ENCODE data around the gene ZDHHC19.

DNA sequence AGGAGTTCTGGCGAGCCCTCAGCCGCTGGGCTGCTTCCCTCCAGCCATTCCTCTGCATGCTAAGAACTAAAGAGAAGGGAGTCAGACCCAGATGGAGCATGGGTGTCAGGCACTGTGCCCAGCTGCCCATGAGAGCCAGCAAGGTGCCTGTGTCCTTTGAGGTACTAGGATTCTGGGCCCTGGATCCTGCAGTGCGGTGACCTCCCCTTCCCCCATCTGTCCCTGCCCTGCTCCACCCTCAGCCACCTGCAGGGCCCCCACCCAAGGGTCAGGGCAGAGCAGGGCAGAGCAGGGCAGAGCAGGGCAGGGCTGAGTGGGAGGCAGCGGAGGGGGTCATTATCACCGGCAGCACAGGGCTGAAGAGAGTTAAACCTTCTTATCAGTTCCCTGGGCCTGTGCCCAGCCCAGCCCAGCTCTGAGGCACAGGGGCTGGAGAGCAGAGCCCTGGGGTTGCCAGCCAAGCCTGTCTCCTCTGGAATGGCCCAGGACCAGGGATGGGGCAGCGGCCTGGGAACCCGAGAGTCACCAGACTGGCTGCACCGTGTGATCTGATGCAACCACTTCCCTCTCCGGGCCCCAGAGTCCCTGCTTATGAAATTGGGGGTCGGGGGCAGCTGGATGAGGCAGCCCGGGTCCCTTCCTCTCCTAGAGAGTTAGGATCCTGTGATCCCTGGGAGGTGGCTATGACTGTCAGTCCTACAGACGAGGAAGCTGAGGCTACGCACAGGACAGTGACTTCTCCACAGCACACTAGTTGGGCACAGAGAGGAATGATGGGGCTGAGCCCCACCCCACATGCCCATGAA is 17.3 kb downstream of the ZDHHC19 start:
- TF ChIP-seq, protein P1, sequence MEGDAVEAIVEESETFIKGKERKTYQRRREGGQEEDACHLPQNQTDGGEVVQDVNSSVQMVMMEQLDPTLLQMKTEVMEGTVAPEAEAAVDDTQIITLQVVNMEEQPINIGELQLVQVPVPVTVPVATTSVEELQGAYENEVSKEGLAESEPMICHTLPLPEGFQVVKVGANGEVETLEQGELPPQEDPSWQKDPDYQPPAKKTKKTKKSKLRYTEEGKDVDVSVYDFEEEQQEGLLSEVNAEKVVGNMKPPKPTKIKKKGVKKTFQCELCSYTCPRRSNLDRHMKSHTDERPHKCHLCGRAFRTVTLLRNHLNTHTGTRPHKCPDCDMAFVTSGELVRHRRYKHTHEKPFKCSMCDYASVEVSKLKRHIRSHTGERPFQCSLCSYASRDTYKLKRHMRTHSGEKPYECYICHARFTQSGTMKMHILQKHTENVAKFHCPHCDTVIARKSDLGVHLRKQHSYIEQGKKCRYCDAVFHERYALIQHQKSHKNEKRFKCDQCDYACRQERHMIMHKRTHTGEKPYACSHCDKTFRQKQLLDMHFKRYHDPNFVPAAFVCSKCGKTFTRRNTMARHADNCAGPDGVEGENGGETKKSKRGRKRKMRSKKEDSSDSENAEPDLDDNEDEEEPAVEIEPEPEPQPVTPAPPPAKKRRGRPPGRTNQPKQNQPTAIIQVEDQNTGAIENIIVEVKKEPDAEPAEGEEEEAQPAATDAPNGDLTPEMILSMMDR (IDR thresholded peaks at IDR 0.05; ENCODE audit: insufficient read depth, low read depth, low read length): no peak
- TF ChIP-seq EZH2 (IDR thresholded peaks at IDR 0.05; ENCODE audit: insufficient read depth, low read length): no peak

All from astrocyte (in vitro differentiated cells and primary cell).